ENCODE results near the gene EIF3I. TPM values are rescaled to one million over a fixed set of nuclear protein-coding genes. Genes with fewer than 3 reads are reported as not detected.

EIF3I gene
- total and polyA plus RNA-seq, 12 donors = 90.3 to 342 (median 106) TPM

DNA sequence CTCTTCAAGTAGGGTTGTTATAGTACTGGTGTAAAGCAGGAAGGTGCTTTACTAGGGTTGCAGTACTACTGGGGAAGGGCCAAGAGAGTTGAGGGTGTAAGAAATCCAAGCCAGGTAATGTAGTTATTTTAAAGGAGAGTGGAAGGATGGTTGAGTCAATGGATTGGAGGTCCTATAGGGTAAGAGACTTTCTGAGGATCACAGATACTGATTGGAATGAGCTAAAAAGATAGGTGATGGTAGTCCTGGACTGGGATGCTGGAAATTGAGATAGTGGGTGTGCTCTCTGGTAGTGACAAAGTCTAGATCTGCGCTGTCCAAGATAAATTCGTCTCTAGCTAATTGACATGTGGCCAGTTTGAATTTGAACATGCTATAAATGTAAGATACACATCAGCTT, 35.7 kb upstream of the EIF3I start:
- no peak for DNase-seq
- intact Hi-C loops (cut with DNase I) = no loop called here
- no peak for ATAC-seq
- Histone ChIP-seq H3K36me3 (peaks cover 0 to 100% (median 66%) of the 10 kb centered on the region in 9 donors), H3K27me3 (no peaks in the 10 kb centered on the region), H3K4me3 (no peak overlapping the region), H3K27ac (no peak overlapping the region), H3K4me1 (peaks cover 0 to 46% (median 24%) of the 10 kb centered on the region in 9 donors), H3K9me3 (no peaks in the 10 kb centered on the region)
- no peak for TF ChIP-seq CTCF (IDR thresholded peaks at IDR 0.05)
- 85 to 87% methylated on average over 2 of the region's 2 CpGs for WGBS, 2 donors

- DNase-seq (no peak), ATAC-seq (no peak)
- Histone ChIP-seq H3K27ac (no peak overlapping the region), H3K27me3 (no peaks in the 10 kb centered on the region), H3K4me3 (no peak overlapping the region), H3K4me1 (peaks cover 0 to 33% (median 14%) of the 10 kb centered on the region in 9 donors), H3K9me3 (no peaks in the 10 kb centered on the region), H3K36me3 (peaks cover 0 to 100% (median 78%) of the 10 kb centered on the region in 9 donors)
- TF ChIP-seq CTCF (IDR thresholded peaks at IDR 0.05) = no peak
- intact Hi-C loops (cut with DNase I) = no loop called here
- 96 to 97% methylated on average over 9 of the region's 9 CpGs for WGBS, 2 donors
Measured at GRCh38 chr1:32187850-32188249, 34.4 kb upstream of the EIF3I start.

- Histone ChIP-seq H3K4me1 (peaks cover 0 to 13% (median 7%) of the 10 kb centered on the region in 9 donors), H3K27me3 (no peaks in the 10 kb centered on the region), H3K9me3 (no peaks in the 10 kb centered on the region), H3K27ac (no peak overlapping the region), H3K4me3 (no peak overlapping the region), H3K36me3 (peaks cover 0 to 100% (median 92%) of the 10 kb centered on the region in 9 donors)
- WGBS, 2 donors = 96% methylated on average over 8 of the region's 8 CpGs
- TF ChIP-seq CTCF (IDR thresholded peaks at IDR 0.05) = no peak
- DNase-seq (no peak), ATAC-seq (no peak)
- intact Hi-C loops (cut with DNase I) = no loop called here
Measured at GRCh38 chr1:32192220-32192948, 29.8 kb upstream of the EIF3I start.

DNA sequence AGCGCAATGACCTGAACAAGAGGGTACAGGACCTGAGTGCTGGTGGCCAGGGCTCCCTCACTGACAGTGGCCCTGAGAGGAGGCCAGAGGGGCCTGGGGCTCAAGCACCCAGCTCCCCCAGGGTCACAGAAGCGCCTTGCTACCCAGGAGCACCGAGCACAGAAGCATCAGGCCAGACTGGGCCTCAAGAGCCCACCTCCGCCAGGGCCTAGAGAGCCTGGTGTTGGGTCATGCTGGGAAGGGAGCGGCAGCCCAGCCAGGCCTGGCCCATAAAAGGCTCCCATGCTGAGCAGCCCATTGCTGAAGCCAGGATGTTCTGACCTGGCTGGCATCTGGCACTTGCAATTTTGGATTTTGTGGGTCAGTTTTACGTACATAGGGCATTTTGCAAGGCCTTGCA, 27.2 kb upstream of the EIF3I start:
- no peak for TF ChIP-seq CTCF (IDR thresholded peaks at IDR 0.05)
- peaks cover 0 to 91% (median 69%) of the 10 kb centered on the region in 9 donors for H3K36me3 ChIP-seq
- intact Hi-C loops (cut with DNase I) = no loop called here
- no peak overlapping the region for H3K27ac ChIP-seq
- H3K4me1 ChIP-seq = peaks cover 8 to 33% (median 19%) of the 10 kb centered on the region in 9 donors
- no peak for DNase-seq
- no peak overlapping the region for H3K4me3 ChIP-seq
- ATAC-seq = no peak
- no peaks in the 10 kb centered on the region for H3K27me3 ChIP-seq
- H3K9me3 ChIP-seq = no peaks in the 10 kb centered on the region
- 94 to 96% methylated on average over 6 of the region's 6 CpGs for WGBS, 2 donors
